Anterior cingulate cortex (tissue), 58 donors: ENCODE results near the gene STK32C.

Experiments
- DNase-seq, 58 donors: peaks; one replicate each; lab custom pipeline; 2025; lab: John Stamatoyannopoulos, UW

Gene STK32C

GRCh38 chr10:132178046-132178445, 129.7 kb downstream of the STK32C start:
- no peak for DNase-seq

GRCh38 chr10:132176623-132177500, 130.9 kb downstream of the STK32C start:
- DNase-seq, result peak in 1 of 58 donors; percentile 63

- peak in 35 of 58 donors; percentile 46 to 84 (median 70) for DNase-seq
These were observed 131.7 kb downstream of the STK32C start for GRCh38 chr10:132175907-132176581.

GRCh38 chr10:132175408-132175807, 132.3 kb downstream of the STK32C start:
- DNase-seq, result no peak

GRCh38 chr10:132174237-132174636, 133.5 kb downstream of the STK32C start:
- no peak for DNase-seq

- no peak for DNase-seq
These were observed 134.6 kb downstream of the STK32C start for GRCh38 chr10:132173185-132173584.

GRCh38 chr10:132172091-132173066, 135.4 kb downstream of the STK32C start:
- no peak for DNase-seq

- peak in 1 of 58 donors; percentile 57 for DNase-seq
These were observed 137.0 kb downstream of the STK32C start for GRCh38 chr10:132170561-132171361.

- DNase-seq, result no peak
These were observed 137.8 kb downstream of the STK32C start for GRCh38 chr10:132169766-132170560.

GRCh38 chr10:132169031-132169765, 138.6 kb downstream of the STK32C start:
- DNase-seq, result no peak

- DNase-seq, result peak in 3 of 58 donors; percentile 12 to 36 (median 27)
These were observed 139.1 kb downstream of the STK32C start for GRCh38 chr10:132168571-132169030.

GRCh38 chr10:132167976-132168375, 139.8 kb downstream of the STK32C start:
- DNase-seq, result no peak

- DNase-seq, result no peak
These were observed 140.6 kb downstream of the STK32C start for GRCh38 chr10:132167041-132167674.

- DNase-seq, result no peak
These were observed 141.4 kb downstream of the STK32C start for GRCh38 chr10:132166216-132166950.

- no peak for DNase-seq
These were observed 142.3 kb downstream of the STK32C start for GRCh38 chr10:132165416-132165980.

GRCh38 chr10:132164761-132165278, 142.9 kb downstream of the STK32C start:
- no peak for DNase-seq
